NT2/D1 (cell line): ENCODE measurements around the gene MAN2A2.

Experiments used
- DNase-seq: peaks from one replicate; pipeline ENCODE4 v3.0.0-alpha.2; 2011; ENCODE audit warnings: low read depth, low spot score
- H3K27me3 ChIP-seq: 2 replicates; pipeline ENCODE4 v1.6.0; 2011; ENCODE audit warnings: mild to moderate bottlenecking; ENCODE audit not compliant: insufficient read length, insufficient read depth
- H3K36me3 ChIP-seq: 2 replicates; pipeline ENCODE4 v1.6.1; 2011; ENCODE audit warnings: mild to moderate bottlenecking, low read length, mixed read lengths; ENCODE audit not compliant: insufficient read depth, insufficient read length
- H3K4me1 ChIP-seq: 2 replicates; pipeline ENCODE4 v1.5.1; 2011; ENCODE audit not compliant: insufficient read depth, insufficient read length
- H3K4me3 ChIP-seq: 2 replicates; pipeline ENCODE4 v1.5.1; 2011; ENCODE audit warnings: low read depth; ENCODE audit not compliant: insufficient read length
- H3K9ac ChIP-seq: 2 replicates; pipeline ENCODE4 v1.6.0; 2011; ENCODE audit warnings: low read depth; ENCODE audit not compliant: insufficient read length
- H3K9me3 ChIP-seq: 2 replicates; pipeline ENCODE4 v1.5.1; 2011; ENCODE audit warnings: mild to moderate bottlenecking, low read length; ENCODE audit not compliant: insufficient read depth
- SUZ12 ChIP-seq: IDR thresholded peaks from 2 replicates; pipeline ENCODE4 v1.6.1; 2011; ENCODE audit not compliant: insufficient read length, insufficient read depth; ENCODE audit errors: extremely low read depth
- YY1 ChIP-seq: IDR thresholded peaks from 2 replicates; pipeline ENCODE4 v1.6.1; 2011; ENCODE audit not compliant: insufficient read length, insufficient read depth
- ZNF274 ChIP-seq: IDR thresholded peaks from 2 replicates; pipeline ENCODE4 v1.6.1; 2011; ENCODE audit warnings: mild to moderate bottlenecking, low read depth, low read length

Gene MAN2A2

GRCh38 chr15:90932660-90932991, 29.5 kb downstream of the MAN2A2 start:
- peaks cover 8% of the 10 kb centered on the region for H3K4me1 ChIP-seq
- DNase-seq: no peak
- H3K9ac ChIP-seq: peak overlapping the region; percentile 58
- peaks cover 18% of the 10 kb centered on the region for H3K27me3 ChIP-seq
- H3K9me3 ChIP-seq: no peaks in the 10 kb centered on the region
- H3K4me3 ChIP-seq: peak overlapping the region; percentile 76
- H3K36me3 ChIP-seq: peaks cover 13% of the 10 kb centered on the region
- TF ChIP-seq YY1: no peak
- no peak for TF ChIP-seq SUZ12
- no peak for TF ChIP-seq ZNF274

- Histone ChIP-seq H3K9ac (no peak overlapping the region), H3K9me3 (no peaks in the 10 kb centered on the region), H3K36me3 (peaks cover 20% of the 10 kb centered on the region), H3K4me3 (no peak overlapping the region), H3K27me3 (peaks cover 18% of the 10 kb centered on the region), H3K4me1 (peaks cover 8% of the 10 kb centered on the region)
- TF ChIP-seq ZNF274: no peak
- TF ChIP-seq SUZ12: no peak
- TF ChIP-seq YY1: no peak
- no peak for DNase-seq
Observed at GRCh38 chr15:90933301-90933700, 30.2 kb downstream of the MAN2A2 start.

GRCh38 chr15:90934256-90934948, 31.3 kb downstream of the MAN2A2 start:
- DNase-seq: peak; percentile 88
- Histone ChIP-seq H3K36me3 (peaks cover 27% of the 10 kb centered on the region), H3K9me3 (no peaks in the 10 kb centered on the region), H3K4me1 (peaks cover 8% of the 10 kb centered on the region), H3K27me3 (peaks cover 18% of the 10 kb centered on the region), H3K9ac (peak overlapping the region; percentile 72), H3K4me3 (peak overlapping the region; percentile 77)
- no peak for TF ChIP-seq ZNF274
- TF ChIP-seq SUZ12: no peak
- no peak for TF ChIP-seq YY1

GRCh38 chr15:90934949-90935751, 32.0 kb downstream of the MAN2A2 start, which contains the start of gene UNC45A:
Gene UNC45A, plus strand, starts transcription at chr15:90935285. Its CDS starts 40 bp downstream, at chr15:90935325.
- Histone ChIP-seq H3K4me3 (peak within 1 kb of the TSS; percentile 77), H3K9ac (peak within 1 kb of the TSS; percentile 83), H3K9me3 (no peaks in the 10 kb centered on the region), H3K4me1 (peaks cover 8% of the 10 kb centered on the region), H3K36me3 (peaks cover 35% of the 10 kb centered on the region), H3K27me3 (peaks cover 18% of the 10 kb centered on the region)
- no peak for TF ChIP-seq YY1
- TF ChIP-seq ZNF274: no peak
- TF ChIP-seq SUZ12: no peak
- DNase-seq: peak; percentile 84

GRCh38 chr15:90936823-90937222, 33.7 kb downstream of the MAN2A2 start:
- Histone ChIP-seq H3K9ac (no peak overlapping the region), H3K4me3 (no peak overlapping the region), H3K36me3 (peaks cover 47% of the 10 kb centered on the region), H3K4me1 (peaks cover 3% of the 10 kb centered on the region), H3K27me3 (peaks cover 18% of the 10 kb centered on the region), H3K9me3 (no peaks in the 10 kb centered on the region)
- no peak for DNase-seq
- TF ChIP-seq ZNF274 (no peak), SUZ12 (no peak), YY1 (no peak)

- H3K9ac ChIP-seq: no peak overlapping the region
- TF ChIP-seq SUZ12: no peak
- no peak for TF ChIP-seq ZNF274
- no peak for TF ChIP-seq YY1
- H3K4me3 ChIP-seq: no peak overlapping the region
- peaks cover 10% of the 10 kb centered on the region for H3K27me3 ChIP-seq
- DNase-seq: no peak
- peaks cover 3% of the 10 kb centered on the region for H3K4me1 ChIP-seq
- H3K9me3 ChIP-seq: no peaks in the 10 kb centered on the region
- H3K36me3 ChIP-seq: peaks cover 61% of the 10 kb centered on the region
Observed at GRCh38 chr15:90938261-90938660, 35.2 kb downstream of the MAN2A2 start.

GRCh38 chr15:90939756-90940155, 36.7 kb downstream of the MAN2A2 start:
- no peaks in the 10 kb centered on the region for H3K9me3 ChIP-seq
- no peak for DNase-seq

More at GRCh38 chr15:90939756-90940155, 36.7 kb downstream of the MAN2A2 start:
- H3K27me3 ChIP-seq: no peaks in the 10 kb centered on the region
- peaks cover 3% of the 10 kb centered on the region for H3K4me1 ChIP-seq
- TF ChIP-seq YY1 (no peak), SUZ12 (no peak), ZNF274 (no peak)
- no peak overlapping the region for H3K4me3 ChIP-seq
- no peak overlapping the region for H3K9ac ChIP-seq
- H3K36me3 ChIP-seq: peaks cover 75% of the 10 kb centered on the region
